ENCODE results near the gene OCA2. TPM values are rescaled to one million over a fixed set of nuclear protein-coding genes. Genes with fewer than 3 reads are reported as not detected.

Gene OCA2
- total and polyA plus RNA-seq, 12 donors, result 0.13 to 0.44 (median 0.23) TPM; not detected in 7

DNA sequence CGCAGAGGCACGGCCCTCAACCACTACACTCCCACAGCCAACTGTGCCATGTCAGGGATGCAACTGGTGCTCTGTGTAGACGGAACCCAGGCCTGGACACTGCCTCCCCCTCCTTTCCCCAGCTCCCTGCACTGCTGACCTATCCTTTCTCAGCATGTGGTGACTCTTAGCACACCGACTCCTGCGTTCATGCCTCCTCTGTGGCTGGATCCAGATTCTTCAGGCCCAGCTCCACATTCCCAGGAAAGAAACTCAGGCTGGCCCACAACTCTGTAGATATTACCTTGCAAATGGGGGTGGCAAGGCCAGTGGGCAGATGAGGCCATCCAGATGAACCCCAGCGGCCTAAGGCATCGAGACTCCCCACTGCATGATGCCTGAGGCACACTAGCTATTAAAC is 272.7 kb downstream of the OCA2 start:
- no peaks in the 10 kb centered on the region for H3K9me3 ChIP-seq (replicated peaks in 1 of 3)
- no peak overlapping the region for H3K4me3 ChIP-seq
- no peak overlapping the region for H3K27ac ChIP-seq
- intact Hi-C loops (cut with DNase I), result no loop called here
- WGBS, 4 donors, result 37 to 75% (median 65%) methylated on average over 6 to 7 of the region's 7 CpGs
- DNase-seq, result no peak
- H3K4me1 ChIP-seq (replicated peaks in 1 of 2), result no peaks in the 10 kb centered on the region
- no peaks in the 10 kb centered on the region for H3K27me3 ChIP-seq
- TF ChIP-seq POLR2A (IDR thresholded peaks at IDR 0.05), result no peak
- TF ChIP-seq, protein P1, sequence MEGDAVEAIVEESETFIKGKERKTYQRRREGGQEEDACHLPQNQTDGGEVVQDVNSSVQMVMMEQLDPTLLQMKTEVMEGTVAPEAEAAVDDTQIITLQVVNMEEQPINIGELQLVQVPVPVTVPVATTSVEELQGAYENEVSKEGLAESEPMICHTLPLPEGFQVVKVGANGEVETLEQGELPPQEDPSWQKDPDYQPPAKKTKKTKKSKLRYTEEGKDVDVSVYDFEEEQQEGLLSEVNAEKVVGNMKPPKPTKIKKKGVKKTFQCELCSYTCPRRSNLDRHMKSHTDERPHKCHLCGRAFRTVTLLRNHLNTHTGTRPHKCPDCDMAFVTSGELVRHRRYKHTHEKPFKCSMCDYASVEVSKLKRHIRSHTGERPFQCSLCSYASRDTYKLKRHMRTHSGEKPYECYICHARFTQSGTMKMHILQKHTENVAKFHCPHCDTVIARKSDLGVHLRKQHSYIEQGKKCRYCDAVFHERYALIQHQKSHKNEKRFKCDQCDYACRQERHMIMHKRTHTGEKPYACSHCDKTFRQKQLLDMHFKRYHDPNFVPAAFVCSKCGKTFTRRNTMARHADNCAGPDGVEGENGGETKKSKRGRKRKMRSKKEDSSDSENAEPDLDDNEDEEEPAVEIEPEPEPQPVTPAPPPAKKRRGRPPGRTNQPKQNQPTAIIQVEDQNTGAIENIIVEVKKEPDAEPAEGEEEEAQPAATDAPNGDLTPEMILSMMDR (IDR thresholded peaks at IDR 0.05), result no peak
- H3K36me3 ChIP-seq (replicated peaks in 1 of 2), result no peaks in the 10 kb centered on the region

DNA sequence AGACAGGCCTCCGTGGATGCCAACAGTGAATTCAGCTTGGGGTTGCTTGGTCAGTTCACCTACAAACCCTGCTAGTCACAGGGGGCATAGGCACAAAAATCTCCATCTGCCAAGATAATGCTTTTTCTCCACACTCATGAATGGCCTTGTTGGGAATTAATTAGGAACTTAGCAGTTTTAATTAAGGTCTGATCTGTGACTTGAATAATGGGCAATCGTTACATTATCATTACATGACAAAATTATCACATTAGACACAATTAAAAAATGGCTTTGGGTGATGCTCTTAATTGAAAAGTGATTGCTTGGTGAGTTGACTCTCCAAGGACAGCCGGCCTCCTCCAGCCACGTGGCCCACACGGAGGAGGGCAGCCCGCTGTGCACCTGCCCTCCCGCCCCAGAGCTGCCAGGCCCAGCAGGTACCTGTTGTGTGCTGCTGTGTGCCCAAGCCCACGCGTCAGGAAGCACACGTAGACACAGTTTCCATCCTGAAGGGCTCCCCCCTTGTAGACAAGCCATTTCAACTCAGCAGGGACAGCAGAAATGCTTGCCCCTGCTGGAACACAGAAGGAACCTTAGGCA is 274.2 kb downstream of the OCA2 start:
- no peaks in the 10 kb centered on the region for H3K36me3 ChIP-seq (replicated peaks in 1 of 2)
- intact Hi-C loops (cut with DNase I), result no loop called here
- H3K27ac ChIP-seq, result no peak overlapping the region
- no peaks in the 10 kb centered on the region for H3K27me3 ChIP-seq
- no peaks in the 10 kb centered on the region for H3K9me3 ChIP-seq (replicated peaks in 1 of 3)
- no peak overlapping the region for H3K4me3 ChIP-seq
- DNase-seq, result no peak
- no peaks in the 10 kb centered on the region for H3K4me1 ChIP-seq (replicated peaks in 1 of 2)
- WGBS, 4 donors, result 69 to 86% (median 77%) methylated on average over 7 to 10 of the region's 10 CpGs
- no peak for TF ChIP-seq POLR2A (IDR thresholded peaks at IDR 0.05)

DNA sequence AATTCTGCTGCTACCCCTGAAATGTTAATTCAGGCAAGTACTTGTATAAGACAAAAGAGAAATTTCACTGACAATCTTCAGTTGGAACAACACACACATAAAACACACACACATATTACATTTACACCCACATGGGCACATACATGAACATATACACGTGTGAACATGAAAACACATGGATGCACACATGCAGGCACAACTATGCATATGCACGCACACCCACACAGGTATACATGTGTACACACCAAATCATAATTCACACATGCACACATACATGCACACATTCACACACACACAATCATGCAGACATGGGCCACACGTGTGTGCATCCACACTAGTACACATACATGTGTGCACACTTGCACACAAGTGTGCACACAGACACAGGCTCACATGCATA is 277.8 kb downstream of the OCA2 start:
- no peak overlapping the region for H3K4me3 ChIP-seq
- no peaks in the 10 kb centered on the region for H3K9me3 ChIP-seq (replicated peaks in 1 of 3)
- H3K27me3 ChIP-seq, result no peaks in the 10 kb centered on the region
- DNase-seq, result no peak
- intact Hi-C loops (cut with DNase I), result no loop called here
- H3K27ac ChIP-seq, result no peak overlapping the region
- H3K4me1 ChIP-seq (replicated peaks in 1 of 2), result no peaks in the 10 kb centered on the region
- TF ChIP-seq, protein P1 (IDR thresholded peaks at IDR 0.05), result no peak
- TF ChIP-seq POLR2A (IDR thresholded peaks at IDR 0.05), result no peak
- WGBS, 4 donors, result 46 to 69% (median 59%) methylated on average over 2 to 3 of the region's 3 CpGs
- no peaks in the 10 kb centered on the region for H3K36me3 ChIP-seq (replicated peaks in 1 of 2)

DNA sequence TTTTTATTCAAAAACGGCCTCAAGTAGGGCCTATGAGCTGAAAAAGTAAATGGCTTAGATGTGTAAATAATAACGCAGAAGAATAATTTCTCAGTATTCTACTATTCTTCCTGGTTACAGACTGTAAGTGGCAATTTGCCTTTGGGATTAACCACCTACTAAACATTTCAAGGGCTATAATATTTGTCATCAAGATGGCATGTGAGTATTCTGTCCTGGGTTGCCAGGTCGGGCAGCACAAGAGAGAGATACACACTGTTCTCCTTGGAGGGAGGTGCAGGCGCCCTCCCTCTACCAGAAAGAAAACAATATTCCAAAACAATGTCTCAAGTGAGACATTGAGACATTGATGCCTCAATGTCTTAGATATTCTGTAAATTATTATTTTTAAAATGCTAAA is 278.4 kb downstream of the OCA2 start:
- no peaks in the 10 kb centered on the region for H3K4me1 ChIP-seq (replicated peaks in 1 of 2)
- H3K27me3 ChIP-seq, result no peaks in the 10 kb centered on the region
- H3K9me3 ChIP-seq (replicated peaks in 1 of 3), result no peaks in the 10 kb centered on the region
- no peak for TF ChIP-seq POLR2A (IDR thresholded peaks at IDR 0.05)
- TF ChIP-seq, protein P1 (IDR thresholded peaks at IDR 0.05), result no peak
- intact Hi-C loops (cut with DNase I), result no loop called here
- WGBS, 4 donors, result 72 to 84% (median 76%) methylated on average over 4 of the region's 4 CpGs
- no peak for DNase-seq
- H3K27ac ChIP-seq, result no peak overlapping the region
- no peak overlapping the region for H3K4me3 ChIP-seq
- H3K36me3 ChIP-seq (replicated peaks in 1 of 2), result no peaks in the 10 kb centered on the region

DNA sequence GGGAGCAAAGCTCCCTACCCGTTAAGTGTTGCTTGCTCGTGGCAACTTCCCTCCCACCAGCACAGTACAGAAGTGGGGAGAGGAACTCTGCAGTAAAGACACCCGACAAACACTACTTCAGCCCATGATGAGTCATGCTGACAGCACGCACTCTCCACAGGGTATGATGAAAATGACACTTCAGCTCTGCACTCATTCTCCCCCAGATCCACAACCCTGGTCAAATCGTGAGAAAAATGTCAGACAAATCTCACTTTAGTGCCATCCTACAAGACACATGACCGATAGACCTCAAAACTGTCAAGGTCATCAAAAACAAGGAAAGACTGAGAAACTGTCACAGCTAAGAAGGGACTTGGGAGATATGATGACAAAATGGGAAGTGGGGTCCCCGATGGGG is 278.9 kb downstream of the OCA2 start:
- WGBS, 4 donors, result 52 to 71% (median 67%) methylated on average over 7 of the region's 7 CpGs
- Histone ChIP-seq H3K27me3 (no peaks in the 10 kb centered on the region), H3K27ac (no peak overlapping the region), H3K9me3 (replicated peaks in 1 of 3) (no peaks in the 10 kb centered on the region), H3K4me1 (replicated peaks in 1 of 2) (no peaks in the 10 kb centered on the region), H3K4me3 (no peak overlapping the region), H3K36me3 (replicated peaks in 1 of 2) (no peaks in the 10 kb centered on the region)
- DNase-seq, result no peak
- TF ChIP-seq, protein P1 (IDR thresholded peaks at IDR 0.05), result no peak
- TF ChIP-seq POLR2A (IDR thresholded peaks at IDR 0.05), result no peak
- intact Hi-C loops (cut with DNase I), result no loop called here
